WI38 (cell line): ENCODE results near the gene OR4B1.
"Not testable (repeated sequence)": the region's sequence is repeated elsewhere in the genome, so short reads cannot be mapped to it uniquely, and the experiment has no call there.

Experiments
- H3K4me3 ChIP-seq: 2 replicates; pipeline ENCODE4 v1.5.1; 2011; ENCODE audit warnings: low read depth, mild to moderate bottlenecking, control low read depth, low read length
- CTCF ChIP-seq: IDR thresholded peaks from 2 replicates; pipeline ENCODE4 v1.5.1; 2012; ENCODE audit warnings: low read depth, mild to moderate bottlenecking, control low read depth, low read length

The OR4B1 gene

GRCh38 chr11:48172818-48173609, 43.6 kb upstream of the OR4B1 start:
- TF ChIP-seq CTCF: peak; percentile 99
- H3K4me3 ChIP-seq: no peak overlapping the region

- no peak for TF ChIP-seq CTCF
- no peak overlapping the region for H3K4me3 ChIP-seq
Observed at GRCh38 chr11:48177661-48178060, 38.9 kb upstream of the OR4B1 start.

GRCh38 chr11:48180627-48181026, 36.0 kb upstream of the OR4B1 start:
- TF ChIP-seq CTCF: no peak
- no peak overlapping the region for H3K4me3 ChIP-seq

- H3K4me3 ChIP-seq: no peak overlapping the region
- no peak for TF ChIP-seq CTCF
Observed at GRCh38 chr11:48182860-48183526, 33.6 kb upstream of the OR4B1 start.

GRCh38 chr11:48184452-48184851, 32.2 kb upstream of the OR4B1 start:
- no peak overlapping the region for H3K4me3 ChIP-seq
- TF ChIP-seq CTCF: no peak

GRCh38 chr11:48190906-48191654, 25.5 kb upstream of the OR4B1 start:
- not testable (repeated sequence) for H3K4me3 ChIP-seq

- H3K4me3 ChIP-seq: no peak overlapping the region
- TF ChIP-seq CTCF: no peak
Observed at GRCh38 chr11:48193876-48194275, 22.7 kb upstream of the OR4B1 start.
